Measurements from ENCODE around the gene ZNF32.
A peak's percentile ranks its signal among the peaks of the same experiment; 100 is the strongest.
"Not testable (repeated sequence)": the region's sequence is repeated elsewhere in the genome, so short reads cannot be mapped to it uniquely, and the experiment has no call there.

Gene ZNF32

DNA sequence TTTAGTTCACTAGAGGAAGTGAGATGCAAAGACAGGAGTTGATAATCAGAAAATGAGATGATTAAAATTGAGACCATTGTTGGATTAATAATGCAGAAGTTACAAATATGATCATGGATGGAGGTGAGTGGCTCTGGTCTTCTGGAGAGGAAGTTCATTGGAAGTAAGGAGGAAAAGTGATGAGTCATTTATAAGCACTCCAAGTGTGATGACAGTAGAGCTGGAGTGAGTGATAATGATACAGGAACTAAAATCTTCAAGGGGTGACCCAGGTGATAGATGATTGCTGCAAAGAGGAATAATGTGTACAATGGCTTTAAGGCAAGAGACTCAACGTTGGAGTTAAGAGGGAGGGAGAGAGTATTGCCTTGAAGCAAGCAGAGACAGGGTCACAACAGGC lies 20.7 kb downstream of the ZNF32 start:
- DNase-seq = no peak

DNA sequence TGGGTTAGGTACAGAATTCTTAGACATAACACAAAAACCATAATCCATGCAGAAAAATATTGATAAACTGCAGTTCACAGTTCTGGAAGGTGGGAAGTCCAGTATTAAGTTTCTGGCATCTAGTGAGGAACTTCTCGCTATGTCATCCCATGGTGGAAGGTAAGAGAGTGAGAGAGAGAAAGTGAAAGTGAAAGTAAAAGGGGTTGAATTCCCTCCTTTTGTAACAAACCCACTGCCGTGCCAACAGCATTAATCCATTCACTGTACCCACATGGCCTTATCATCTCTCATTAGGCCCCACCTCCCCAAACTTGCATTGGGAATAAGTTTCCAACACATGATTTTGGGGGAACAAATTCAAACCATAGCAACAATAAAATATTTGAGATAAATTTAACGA lies 25.3 kb downstream of the ZNF32 start:
- DNase-seq = no peak

DNA sequence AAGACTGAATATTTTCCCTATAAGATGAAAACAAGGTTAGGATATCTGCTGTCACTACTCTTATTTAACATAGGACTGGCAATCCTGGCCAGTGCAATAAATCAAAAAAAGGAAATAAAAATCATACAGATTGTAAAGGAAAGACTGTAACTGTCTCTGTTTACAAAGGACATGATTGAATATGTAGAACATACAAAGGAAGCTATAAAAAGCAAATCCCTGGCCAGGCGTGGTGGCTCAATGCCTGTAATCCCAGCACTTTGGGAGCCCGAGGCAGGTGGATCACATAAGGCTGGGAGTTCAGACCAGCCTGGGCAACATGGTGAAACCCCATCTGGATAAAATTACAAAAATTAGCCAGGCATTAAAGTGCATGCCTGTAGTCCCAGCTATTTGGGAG lies 26.6 kb downstream of the ZNF32 start:
- no peak for DNase-seq

DNA sequence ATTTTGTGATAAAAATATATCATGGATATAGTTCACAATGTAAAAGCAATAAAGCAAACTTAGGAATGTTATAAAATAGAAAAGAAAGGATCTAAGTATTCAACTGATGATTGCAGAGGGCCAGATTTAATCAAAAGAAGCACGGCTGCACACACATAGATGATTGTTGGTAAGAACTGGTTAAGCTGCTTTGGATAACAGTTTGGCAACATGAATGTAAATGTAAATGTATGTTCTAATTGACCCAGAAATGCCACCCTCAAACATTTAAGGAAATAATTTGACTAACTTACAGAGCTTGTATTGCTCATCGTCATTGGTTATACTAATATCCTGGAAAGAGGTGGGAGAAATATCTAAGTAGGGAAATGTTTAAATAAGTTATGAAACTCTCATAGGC lies 29.3 kb downstream of the ZNF32 start:
- no peak for DNase-seq

DNA sequence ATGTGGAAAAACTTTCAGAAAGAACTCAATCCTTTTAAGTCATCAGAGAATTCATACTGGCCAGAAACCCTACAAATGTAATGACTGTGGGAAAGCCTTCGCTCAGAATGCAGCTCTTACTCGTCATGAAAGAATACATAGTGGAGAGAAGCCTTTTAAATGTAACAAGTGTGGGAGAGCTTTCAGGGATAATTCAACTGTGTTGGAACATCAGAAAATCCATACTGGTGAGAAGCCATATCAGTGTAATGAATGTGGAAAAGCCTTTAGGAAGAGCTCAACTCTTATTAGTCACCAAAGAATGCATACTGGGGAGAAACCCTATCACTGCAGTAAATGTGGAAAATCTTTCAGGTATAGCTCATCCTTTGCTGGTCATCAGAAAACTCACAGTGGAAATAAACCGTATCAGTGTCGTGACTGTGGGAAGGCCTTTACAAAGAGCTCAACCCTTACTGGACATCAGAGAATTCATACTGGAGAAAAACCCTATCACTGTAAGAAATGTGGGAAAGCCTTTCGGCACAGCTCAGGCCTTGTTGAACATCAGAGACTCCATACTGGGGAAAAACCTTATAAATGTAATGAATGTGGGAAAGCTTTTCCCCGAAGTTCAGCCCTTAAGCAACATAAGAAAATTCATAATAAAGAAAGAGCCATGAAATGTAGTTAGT lies 31.8 kb downstream of the ZNF32 start:
- no peak for DNase-seq

DNA sequence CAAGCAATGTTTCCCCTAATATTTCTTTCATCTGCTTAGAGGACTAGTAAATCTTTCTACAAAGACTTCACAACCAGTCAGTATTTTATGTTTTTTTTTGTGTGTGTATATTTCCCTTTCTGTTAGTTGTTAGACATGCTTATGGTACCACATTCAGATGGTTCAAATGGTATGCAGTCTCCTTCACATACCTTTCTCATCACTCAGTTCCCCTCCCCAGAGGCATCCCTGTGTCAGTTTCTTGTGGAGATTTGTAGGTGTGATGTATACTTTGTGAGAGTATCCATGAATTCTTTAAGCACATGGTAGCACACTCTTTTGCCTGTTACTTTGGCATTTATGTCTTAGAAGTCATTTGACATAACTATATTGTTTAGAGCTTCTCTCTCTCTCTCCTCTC lies 38.0 kb downstream of the ZNF32 start:
- no peak for DNase-seq

DNA sequence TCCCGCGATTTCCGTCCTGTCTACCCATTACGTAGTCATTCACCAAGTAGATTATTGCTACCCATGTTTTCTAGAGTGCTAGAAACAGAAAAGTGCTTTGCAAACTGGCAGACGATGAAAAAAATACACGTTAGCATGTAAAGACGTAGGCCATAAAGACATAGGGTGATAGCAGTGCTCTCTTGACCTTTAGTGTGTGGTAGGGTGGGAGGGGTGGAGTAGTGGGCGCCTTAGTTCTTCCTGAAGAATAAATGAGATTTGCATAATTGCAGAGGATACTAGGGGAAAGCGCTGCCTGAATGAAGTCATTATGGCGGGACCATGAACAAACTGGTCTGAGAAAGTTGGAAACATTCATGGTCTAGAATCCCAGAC lies 41.5 kb downstream of the ZNF32 start:
- no peak for DNase-seq

DNA sequence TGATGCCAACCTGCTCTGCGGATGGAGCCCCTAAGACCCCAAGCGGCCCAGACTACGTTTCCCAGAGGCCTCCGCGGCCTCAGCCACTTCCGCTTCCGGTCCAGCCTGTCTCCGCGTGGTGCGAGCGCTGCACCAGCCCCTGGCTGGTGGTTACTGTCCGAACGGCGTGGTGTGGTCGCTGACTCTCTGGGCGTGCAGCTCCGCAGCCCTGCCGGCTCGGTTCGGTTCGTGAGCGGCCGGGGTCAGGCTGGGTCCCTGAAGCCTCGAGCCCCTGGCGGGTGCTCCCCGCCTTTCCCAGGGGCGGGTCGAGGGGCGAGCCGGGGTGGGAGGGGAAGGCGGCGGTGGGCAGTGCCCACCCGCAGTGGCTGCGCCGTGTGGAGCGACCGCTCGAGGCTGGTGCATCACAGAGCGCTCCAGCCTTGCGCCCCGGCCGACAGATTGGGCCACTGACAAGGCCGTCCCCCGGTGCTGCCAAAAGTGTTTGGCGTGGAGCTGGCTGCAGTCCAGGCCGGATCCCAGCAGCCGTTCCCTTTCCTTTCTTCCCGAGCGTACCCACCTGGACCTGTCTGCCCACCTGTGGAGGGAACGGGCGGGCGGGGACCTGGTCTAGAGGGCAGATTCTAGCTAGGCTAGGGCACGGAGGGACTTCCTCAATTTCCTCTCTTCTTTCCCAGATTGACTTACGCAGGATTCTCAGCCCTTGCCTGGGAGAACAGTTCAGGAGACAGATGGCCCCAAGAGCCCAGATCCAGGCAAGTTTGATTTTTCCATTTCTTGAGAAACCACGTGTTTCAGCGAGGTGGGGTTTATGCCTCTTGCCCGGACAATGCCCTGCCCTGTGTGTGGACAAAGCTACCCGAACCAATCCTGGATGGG lies 42.1 kb downstream of the ZNF32 start, which contains the start of gene ZNF485:
Gene ZNF485 (plus strand): TSS at position 116 of the 876 bp plus-strand sequence. CDS start 613 bp downstream, at position 729.
- DNase-seq = peak; percentile 14 to 52 (median 30)

DNA sequence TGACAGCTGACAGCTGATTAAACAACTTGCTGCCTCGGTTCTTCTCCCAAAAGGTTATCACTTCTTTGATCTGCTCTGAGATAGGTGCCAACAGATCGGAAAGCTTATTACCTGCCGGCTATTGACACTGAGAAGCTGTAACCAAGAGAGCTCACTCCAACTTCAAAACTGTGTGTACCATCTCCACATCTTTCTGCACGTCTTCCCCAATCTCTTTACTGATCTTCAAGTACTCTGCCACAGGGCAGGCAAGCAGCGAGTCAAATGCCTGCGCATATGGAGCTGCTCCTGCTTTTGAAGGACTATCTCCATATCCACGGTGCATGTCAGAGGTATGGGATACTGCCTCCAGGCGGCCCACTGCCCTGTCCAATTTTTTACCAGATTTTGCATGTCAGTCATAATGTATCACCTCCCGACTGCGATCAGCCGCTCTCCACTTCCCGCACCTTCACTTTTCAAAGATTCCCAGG lies 42.8 kb downstream of the ZNF32 start:
- DNase-seq = no peak

DNA sequence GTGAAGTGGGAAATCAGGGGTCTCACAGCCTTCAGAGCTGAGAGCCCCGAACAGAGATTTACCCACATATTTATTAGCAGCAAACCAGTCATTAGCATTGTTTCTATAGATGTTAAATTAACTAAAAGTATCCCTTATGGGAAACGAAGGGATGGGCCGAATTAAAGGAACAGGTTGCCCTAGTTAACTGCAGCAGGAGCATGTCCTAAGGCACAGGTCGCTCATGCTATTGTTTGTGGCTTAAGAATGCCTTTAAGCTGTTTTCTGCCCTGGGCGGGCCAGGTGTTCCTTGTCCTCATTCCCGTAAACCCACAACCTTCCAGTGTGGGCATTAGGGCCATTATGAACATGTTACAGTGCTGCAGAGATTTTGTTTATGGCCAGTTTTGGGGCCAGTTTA lies 47.1 kb downstream of the ZNF32 start:
- not testable (repeated sequence) for DNase-seq

DNA sequence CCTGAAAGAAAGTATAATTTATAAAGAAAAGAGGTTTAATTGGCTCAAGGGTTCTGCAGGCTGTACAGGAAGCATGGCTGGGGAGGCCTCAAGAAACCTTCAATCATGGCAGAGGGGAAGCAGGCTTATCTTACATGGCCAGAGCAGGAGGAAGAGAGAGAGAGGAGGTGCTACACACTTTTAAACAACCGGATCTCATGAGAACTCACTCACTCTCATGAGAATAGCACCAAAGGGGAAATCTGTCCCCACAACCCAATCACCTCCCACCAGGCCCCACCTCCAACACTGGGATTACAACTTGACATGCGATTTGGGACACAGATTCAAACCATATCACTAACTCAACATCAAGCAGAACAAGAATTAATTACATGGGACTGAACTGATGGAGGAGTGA lies 49.3 kb downstream of the ZNF32 start:
- DNase-seq = no peak

DNA sequence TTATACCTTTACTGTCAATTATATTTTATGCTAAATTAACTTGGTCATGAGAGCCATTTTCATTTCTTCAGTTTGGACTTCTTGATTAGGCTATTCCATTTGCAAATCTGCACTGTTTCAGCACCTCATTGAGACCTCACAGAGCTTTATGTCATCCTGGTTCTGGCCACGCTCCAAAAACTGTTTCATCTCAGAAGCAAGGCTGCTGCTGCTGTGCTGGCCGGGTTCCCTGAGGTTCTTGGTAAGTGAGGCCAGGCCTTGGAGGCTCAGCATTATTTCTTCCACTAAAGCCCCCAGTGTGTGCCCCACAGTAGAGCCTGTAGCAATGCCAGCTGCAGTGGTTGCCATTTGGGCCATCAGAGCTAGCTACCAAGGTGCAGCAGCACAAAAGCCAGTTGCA lies 50.2 kb downstream of the ZNF32 start:
- no peak for DNase-seq

DNA sequence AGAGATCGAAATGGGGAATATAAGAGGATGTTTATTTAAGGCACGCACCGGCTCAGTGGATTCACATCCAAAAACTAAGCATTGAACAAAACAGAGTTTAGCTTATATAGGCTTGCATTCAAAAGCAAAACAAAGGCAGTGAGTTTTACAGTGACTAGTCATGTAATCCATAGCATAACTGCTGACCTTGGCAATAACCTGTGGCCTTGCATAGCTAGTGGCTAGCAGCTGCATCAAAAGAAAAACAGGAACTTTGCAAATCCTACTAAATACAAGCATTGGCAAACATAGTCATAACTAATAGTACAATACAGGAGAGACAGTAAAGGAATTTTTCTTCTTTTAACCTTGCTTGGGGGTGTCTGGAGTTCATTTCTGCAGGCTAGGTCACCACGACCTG lies 52.1 kb downstream of the ZNF32 start:
- DNase-seq = no peak

DNA sequence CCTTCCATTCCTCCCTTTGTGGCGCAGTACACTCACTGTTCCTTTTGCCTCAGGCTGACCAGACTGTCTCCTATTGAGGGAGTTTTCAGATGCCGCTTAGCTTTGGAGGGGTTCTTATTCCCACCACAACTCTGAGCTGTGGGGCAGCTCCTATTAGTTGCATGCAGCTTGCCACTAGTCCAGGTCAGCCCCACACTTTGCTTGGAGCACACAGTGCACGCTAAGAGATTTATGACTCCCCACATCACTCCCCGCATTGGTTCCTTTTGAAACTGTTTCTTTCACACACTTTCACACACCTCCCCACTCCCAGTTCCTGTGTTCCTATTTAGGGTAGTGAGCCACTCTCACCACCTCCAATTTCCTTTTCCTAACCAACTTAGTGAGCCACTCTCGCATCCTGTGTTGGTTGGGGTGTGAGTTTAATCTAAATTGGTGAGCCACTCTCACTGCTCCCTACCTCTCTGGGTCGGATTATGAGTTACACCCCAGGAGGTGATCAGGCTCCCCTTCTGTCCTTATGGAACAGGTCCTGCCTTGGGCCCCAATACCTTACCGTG lies 52.9 kb downstream of the ZNF32 start:
- DNase-seq = no peak

DNA sequence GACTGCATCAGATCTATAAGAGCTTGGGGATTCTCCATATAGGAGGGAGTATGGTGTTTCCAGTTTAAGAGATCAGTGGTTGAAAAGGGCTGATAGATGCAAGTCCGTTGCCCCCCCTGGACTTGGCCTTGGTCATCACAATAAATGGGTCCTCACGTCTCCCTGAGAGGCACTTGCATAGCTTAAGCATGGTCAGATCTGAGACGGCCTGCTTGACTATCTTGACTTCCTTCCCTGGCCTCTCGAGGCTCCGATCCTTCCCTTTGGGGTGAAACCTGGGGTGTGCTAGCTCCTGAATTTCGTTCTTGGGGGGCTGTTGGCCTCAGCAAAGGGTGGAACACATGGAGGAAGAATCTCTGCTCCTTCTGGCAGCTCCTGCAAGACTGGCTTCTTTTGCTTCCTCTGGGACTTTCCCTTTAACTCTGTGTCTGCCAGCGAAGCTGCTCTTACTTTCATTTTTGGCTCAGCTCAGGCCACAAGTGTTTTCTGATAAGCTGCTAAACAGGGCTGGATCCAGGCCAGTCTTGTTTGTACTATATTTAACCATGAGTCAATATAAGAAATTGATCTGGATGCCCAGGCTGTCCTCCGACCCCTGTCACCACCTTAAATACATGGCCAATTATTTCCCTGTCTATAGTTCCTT lies 53.6 kb downstream of the ZNF32 start:
- DNase-seq = no peak
